Neutrophil (primary cell): ENCODE data around the gene LTBP1.

ENCODE experiments used
- H3K27ac ChIP-seq: fragments of 200-600 bp; sonication (generic); 2 replicates; pipeline ENCODE4 v1.5.1; 2016; ENCODE audit warnings: mild to moderate bottlenecking, moderate library complexity
- H3K27me3 ChIP-seq: fragments of 200-600 bp; sonication (generic); 2 replicates; pipeline ENCODE4 v1.6.0; 2016; ENCODE audit warnings: mild to moderate bottlenecking
- H3K36me3 ChIP-seq: fragments of 200-600 bp; sonication (generic); 2 replicates; pipeline ENCODE4 v1.5.1; 2017
- H3K4me1 ChIP-seq, 2 experiments: fragments of 200-600 bp in 1 of 2; sonication (generic) in 1 of 2; 1 replicate in 1 of 2; 2 replicates in 1 of 2; pipeline versions ENCODE4 v1.5.1 to v1.6.1; 2013 to 2016; ENCODE audit warnings: low read depth in 1 of 2, low read length in 1 of 2, mild to moderate bottlenecking in 1 of 2, moderate library complexity in 1 of 2; ENCODE audit not compliant: control insufficient read depth in 1 of 2, insufficient read depth in 1 of 2
- H3K4me3 ChIP-seq, 2 experiments: fragments of 200-600 bp in 1 of 2; sonication (generic) in 1 of 2; 1 replicate in 1 of 2; 2 replicates in 1 of 2; pipeline ENCODE4 v1.5.1; 2013 to 2016; ENCODE audit warnings: low read depth in 1 of 2, low read length in 1 of 2, mild to moderate bottlenecking in 1 of 2, moderate library complexity in 1 of 2
- H3K9me3 ChIP-seq: fragments of 200-600 bp; sonication (generic); 2 replicates; pipeline ENCODE4 v1.5.1; 2016
- CTCF ChIP-seq: fragments of 200-600 bp; sonication (generic); IDR thresholded peaks from 2 replicates; pipeline ENCODE4 v1.5.1; 2016; ENCODE audit warnings: antibody characterized with exemption

Gene LTBP1

GRCh38 chr2:33288011-33288410 lies 341.3 kb downstream of the LTBP1 start:
- Histone ChIP-seq H3K27me3 (no peaks in the 10 kb centered on the region), H3K9me3 (no peaks in the 10 kb centered on the region), H3K27ac (no peak overlapping the region), H3K36me3 (no peaks in the 10 kb centered on the region), H3K4me3 (no peak overlapping the region), H3K4me1 (no peaks in the 10 kb centered on the region)
- no peak for TF ChIP-seq CTCF

- no peaks in the 10 kb centered on the region for H3K36me3 ChIP-seq
Measured at GRCh38 chr2:33289961-33290360, 343.2 kb downstream of the LTBP1 start.

GRCh38 chr2:33291278-33292013 lies 344.7 kb downstream of the LTBP1 start:
- Histone ChIP-seq H3K27ac (no peak overlapping the region), H3K36me3 (no peaks in the 10 kb centered on the region), H3K9me3 (no peaks in the 10 kb centered on the region), H3K4me3 (no peak overlapping the region), H3K4me1 (no peaks in the 10 kb centered on the region), H3K27me3 (no peaks in the 10 kb centered on the region)
- TF ChIP-seq CTCF, result no peak

More at GRCh38 chr2:33289961-33290360, 343.2 kb downstream of the LTBP1 start:
- Histone ChIP-seq H3K27me3 (no peaks in the 10 kb centered on the region), H3K9me3 (no peaks in the 10 kb centered on the region), H3K27ac (no peak overlapping the region), H3K4me1 (no peaks in the 10 kb centered on the region), H3K4me3 (no peak overlapping the region)
- TF ChIP-seq CTCF, result no peak

GRCh38 chr2:33292063-33292462 lies 345.3 kb downstream of the LTBP1 start:
- no peaks in the 10 kb centered on the region for H3K4me1 ChIP-seq
- TF ChIP-seq CTCF, result no peak
- H3K4me3 ChIP-seq, result no peak overlapping the region

GRCh38 chr2:33292981-33293595 lies 346.3 kb downstream of the LTBP1 start:
- Histone ChIP-seq H3K9me3 (no peaks in the 10 kb centered on the region), H3K4me1 (no peaks in the 10 kb centered on the region), H3K27ac (no peak overlapping the region), H3K36me3 (no peaks in the 10 kb centered on the region), H3K4me3 (no peak overlapping the region), H3K27me3 (no peaks in the 10 kb centered on the region)
- no peak for TF ChIP-seq CTCF

More at GRCh38 chr2:33292063-33292462, 345.3 kb downstream of the LTBP1 start:
- Histone ChIP-seq H3K27ac (no peak overlapping the region), H3K9me3 (no peaks in the 10 kb centered on the region), H3K27me3 (no peaks in the 10 kb centered on the region), H3K36me3 (no peaks in the 10 kb centered on the region)
